ENCODE results near the gene TMED4. TPM values are rescaled to one million over a fixed set of nuclear protein-coding genes. Genes with fewer than 3 reads are reported as not detected.

TMED4 gene
- total and polyA plus RNA-seq, 3 donors from 2014 or later: 77.8 to 236 (median 164) TPM

GRCh38 chr7:44621750-44622103, 39.7 kb upstream of the TMED4 start:
- intact Hi-C loops (cut with DNase I; ENCODE audit: low total_unique reads): no loop called here
- no peak overlapping the region for H3K4me3 ChIP-seq
- 84 to 91% methylated on average over 5 of the region's 5 CpGs for WGBS, 2 donors

GRCh38 chr7:44621034-44621749, 39.2 kb upstream of the TMED4 start:
- WGBS, 2 donors: 83 to 89% methylated on average over 11 of the region's 11 CpGs
- Histone ChIP-seq H3K4me1 (peaks cover 10% of the 10 kb centered on the region), H3K27me3 (no peaks in the 10 kb centered on the region), H3K27ac (no peak overlapping the region), H3K9me3 (no peaks in the 10 kb centered on the region), H3K36me3 (ENCODE audit: low read depth, missing control alignments) (no peaks in the 10 kb centered on the region), H3K4me3 (no peak overlapping the region)
- TF ChIP-seq POLR2A (IDR thresholded peaks at IDR 0.05): no peak
- TF ChIP-seq CTCF (IDR thresholded peaks at IDR 0.05): no peak
- intact Hi-C loops (cut with DNase I; ENCODE audit: low total_unique reads): no loop called here
- no peak for DNase-seq

More at GRCh38 chr7:44621750-44622103, 39.7 kb upstream of the TMED4 start:
- DNase-seq: no peak
- peaks cover 10% of the 10 kb centered on the region for H3K4me1 ChIP-seq
- no peak overlapping the region for H3K27ac ChIP-seq
- H3K9me3 ChIP-seq: no peaks in the 10 kb centered on the region
- no peak for TF ChIP-seq POLR2A (IDR thresholded peaks at IDR 0.05)
- no peak for TF ChIP-seq CTCF (IDR thresholded peaks at IDR 0.05)
- H3K27me3 ChIP-seq: no peaks in the 10 kb centered on the region
- H3K36me3 ChIP-seq (ENCODE audit: low read depth, missing control alignments): no peaks in the 10 kb centered on the region

- Histone ChIP-seq H3K9me3 (no peaks in the 10 kb centered on the region), H3K27me3 (no peaks in the 10 kb centered on the region), H3K36me3 (ENCODE audit: low read depth, missing control alignments) (no peaks in the 10 kb centered on the region), H3K27ac (no peak overlapping the region), H3K4me1 (peaks cover 10% of the 10 kb centered on the region), H3K4me3 (no peak overlapping the region)
- intact Hi-C loops (cut with DNase I; ENCODE audit: low total_unique reads): no loop called here
- no peak for TF ChIP-seq CTCF (IDR thresholded peaks at IDR 0.05)
- TF ChIP-seq POLR2A (IDR thresholded peaks at IDR 0.05): no peak
- WGBS, 2 donors: 77 to 90% methylated on average over 3 of the region's 3 CpGs
- no peak for DNase-seq
Measured at GRCh38 chr7:44618753-44619152, 36.7 kb upstream of the TMED4 start.

GRCh38 chr7:44618045-44618444, 36.0 kb upstream of the TMED4 start:
- intact Hi-C loops (cut with DNase I; ENCODE audit: low total_unique reads): no loop called here
- DNase-seq: no peak
- no peaks in the 10 kb centered on the region for H3K27me3 ChIP-seq
- no peak overlapping the region for H3K4me3 ChIP-seq
- peaks cover 8% of the 10 kb centered on the region for H3K4me1 ChIP-seq
- no peaks in the 10 kb centered on the region for H3K36me3 ChIP-seq (ENCODE audit: low read depth, missing control alignments)
- no peak for TF ChIP-seq POLR2A (IDR thresholded peaks at IDR 0.05)
- no peak for TF ChIP-seq CTCF (IDR thresholded peaks at IDR 0.05)
- H3K27ac ChIP-seq: no peak overlapping the region
- 96 to 97% methylated on average over 1 of the region's 1 CpG for WGBS, 2 donors
- H3K9me3 ChIP-seq: no peaks in the 10 kb centered on the region
